Liver (tissue), 9 donors: ENCODE results near the gene MON2. TPM values are rescaled to one million over a fixed set of nuclear protein-coding genes. Genes with fewer than 3 reads are reported as not detected.

Source experiments
- DNase-seq: peaks from one replicate; pipeline ENCODE4 v3.0.0-alpha.2; 2017; ENCODE audit warnings: low spot score
- H3K27ac ChIP-seq, 2 donors: one replicate each; pipeline ENCODE4 v1.7.0; 2013; ENCODE audit warnings: inconsistent platforms in 2 of 2, low read length in 2 of 2, control low read depth in 1 of 2, low read depth in 1 of 2, mild to moderate bottlenecking in 1 of 2
- H3K27me3 ChIP-seq, 4 donors: one replicate each; pipeline versions ENCODE4 v1.6.1 to v1.7.0; 2013; ENCODE audit warnings: low read length in 3 of 4, inconsistent platforms in 1 of 4, mild to moderate bottlenecking in 1 of 4, moderate library complexity in 1 of 4; ENCODE audit not compliant: control insufficient read depth in 4 of 4, insufficient read depth in 4 of 4
- H3K36me3 ChIP-seq, 4 donors: one replicate each; pipeline versions ENCODE4 v1.6.1 to v1.7.0; 2013; ENCODE audit warnings: low read length in 3 of 4, mild to moderate bottlenecking in 3 of 4, low read depth in 1 of 4, moderate library complexity in 1 of 4; ENCODE audit not compliant: control insufficient read depth in 4 of 4, insufficient read depth in 3 of 4
- H3K4me1 ChIP-seq, 4 donors: one replicate each; pipeline versions ENCODE4 v1.6.1 to v1.7.0; 2013; ENCODE audit warnings: low read length in 3 of 4, mild to moderate bottlenecking in 3 of 4, moderate library complexity in 1 of 4; ENCODE audit not compliant: control insufficient read depth in 4 of 4, insufficient read depth in 4 of 4
- H3K4me3 ChIP-seq, 3 donors: one replicate each; pipeline versions ENCODE4 v1.6.1 to v1.7.0; 2013; ENCODE audit warnings: low read length in 3 of 3, control low read depth in 1 of 3, low read depth in 1 of 3, mild to moderate bottlenecking in 1 of 3
- H3K9ac ChIP-seq, 2 donors: one replicate each; pipeline ENCODE4 v1.7.0; 2013; ENCODE audit warnings: low read length in 2 of 2, mild to moderate bottlenecking in 2 of 2, moderate library complexity in 2 of 2, control low read depth in 1 of 2, low read depth in 1 of 2
- H3K9me3 ChIP-seq, 4 donors: one replicate each; pipeline versions ENCODE4 v1.6.1 to v1.7.0; 2013; ENCODE audit warnings: low read length in 3 of 4; ENCODE audit not compliant: control insufficient read depth in 4 of 4
- ATF3 ChIP-seq: IDR thresholded peaks from 2 replicates; pipeline ENCODE4 v1.6.1; 2016; ENCODE audit warnings: antibody characterized with exemption
- FOXA1 ChIP-seq: IDR thresholded peaks from 2 replicates; pipeline ENCODE4 v1.6.1; 2016; ENCODE audit warnings: antibody characterized with exemption
- FOXA2 ChIP-seq: IDR thresholded peaks from 2 replicates; pipeline ENCODE4 v1.6.1; 2016; ENCODE audit warnings: antibody characterized with exemption
- GABPA ChIP-seq, 2 donors: IDR thresholded peaks in 1 of 2; conservative IDR thresholded peaks in 1 of 2; 2 replicates each; pipeline ENCODE4 v1.6.1; 2016; ENCODE audit warnings: antibody characterized with exemption in 2 of 2, mild to moderate bottlenecking in 1 of 2, moderate library complexity in 1 of 2
- HNF4A ChIP-seq, 2 donors: conservative IDR thresholded peaks; 2 replicates each; pipeline ENCODE4 v1.6.1; 2016; ENCODE audit warnings: antibody characterized with exemption in 2 of 2, mild to moderate bottlenecking in 2 of 2
- JUND ChIP-seq, 2 donors: IDR thresholded peaks; 2 replicates each; pipeline ENCODE4 v1.6.1; 2016; ENCODE audit warnings: antibody characterized with exemption in 2 of 2
- MAX ChIP-seq: IDR thresholded peaks from 2 replicates; pipeline ENCODE4 v1.6.1; 2016; ENCODE audit warnings: antibody characterized with exemption
- NR2F2 ChIP-seq: IDR thresholded peaks from 2 replicates; pipeline ENCODE4 v1.6.1; 2016; ENCODE audit warnings: antibody characterized with exemption
- RAD21 ChIP-seq, 2 donors: IDR thresholded peaks; 2 replicates each; pipeline ENCODE4 v1.6.1; 2016; ENCODE audit warnings: antibody characterized with exemption in 2 of 2, mild to moderate bottlenecking in 2 of 2
- REST ChIP-seq: IDR thresholded peaks from 2 replicates; pipeline ENCODE4 v1.6.1; 2016; ENCODE audit warnings: antibody characterized with exemption, mild to moderate bottlenecking
- RXRA ChIP-seq, 2 donors: IDR thresholded peaks; 2 replicates each; pipeline ENCODE4 v1.6.1; 2017 to 2018; ENCODE audit warnings: antibody characterized with exemption in 2 of 2, mild to moderate bottlenecking in 1 of 2
- SP1 ChIP-seq: IDR thresholded peaks from 2 replicates; pipeline ENCODE4 v1.6.1; 2018; ENCODE audit warnings: antibody characterized with exemption, mild to moderate bottlenecking
- TAF1 ChIP-seq: conservative IDR thresholded peaks from 2 replicates; pipeline ENCODE4 v1.6.1; 2016; ENCODE audit warnings: antibody characterized with exemption, mild to moderate bottlenecking
- WGBS: extraction: QIAGEN DNeasy Blood & Tissue Kit; methylation state at CpG from one replicate; pipeline ENCODE4 v1.1.7; 2013; 5-methylcytosine and 5-hydroxymethylcytosine counted together
- polyA plus RNA-seq, 2 donors: library from polyadenylated mRNA; stranded (reverse) in 1 of 2; unstranded in 1 of 2; fragments of 200-250 nt in 1 of 2; fragments of >200 nt in 1 of 2; fragmentation: Nextera tagmentation in 1 of 2; extraction: Ambion mirVana in 1 of 2; gene quantifications; one replicate each; pipeline versions ENCODE4 v1.2.1 to v1.2.3, GENCODE V29; 2013 to 2015
- total RNA-seq, 2 donors: library from RNA; depleted of rRNA; stranded (reverse); fragments of >200 nt; gene quantifications; one replicate each; pipeline ENCODE4 v1.2.3, GENCODE V29; 2014
- TF ChIP-seq, protein P1 (sequence below): IDR thresholded peaks from 2 replicates; pipeline ENCODE4 v1.6.1; 2016; ENCODE audit warnings: antibody characterized with exemption
- donor health status: healthy.
- donor health status: healthy.
- donor health status: healthy.
- donor health status: healthy.
- donor health status: healthy.

Gene MON2
- total and polyA plus RNA-seq, 4 donors = 7.5 to 69.9 (median 25.8) TPM

DNA sequence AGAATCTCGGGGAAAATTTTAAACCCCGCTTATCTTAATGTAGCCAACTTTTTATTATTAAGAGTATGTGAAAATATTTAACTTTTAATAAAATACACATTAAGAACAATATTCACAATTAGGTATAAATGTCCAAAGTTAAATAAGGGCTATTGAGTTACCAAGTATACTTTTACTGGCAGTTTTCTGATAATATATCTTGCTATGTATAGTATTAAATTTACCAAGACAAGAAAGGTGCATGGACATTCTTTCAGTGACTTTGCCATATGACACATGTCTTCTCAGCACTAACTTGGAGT, 115.4 kb downstream of the MON2 start:
- Histone ChIP-seq H3K27ac (no peak overlapping the region), H3K9me3 (no peaks in the 10 kb centered on the region), H3K36me3 (peaks cover 0 to 9% (median 2%) of the 10 kb centered on the region in 4 donors), H3K4me3 (no peak overlapping the region), H3K4me1 (no peaks in the 10 kb centered on the region), H3K27me3 (no peaks in the 10 kb centered on the region), H3K9ac (peak overlapping the region in 1 of 2 donors; percentile 32)
- 18% methylated on average over 2 of the region's 2 CpGs for WGBS
- no peak for DNase-seq
- no peak for TF ChIP-seq GABPA (IDR thresholded peaks at IDR 0.05 in 1 of 2, conservative IDR thresholded peaks at IDR 0.05 in 1 of 2)
- peak in 1 of 2 donors; percentile 3 for TF ChIP-seq RAD21 (IDR thresholded peaks at IDR 0.05)

DNA sequence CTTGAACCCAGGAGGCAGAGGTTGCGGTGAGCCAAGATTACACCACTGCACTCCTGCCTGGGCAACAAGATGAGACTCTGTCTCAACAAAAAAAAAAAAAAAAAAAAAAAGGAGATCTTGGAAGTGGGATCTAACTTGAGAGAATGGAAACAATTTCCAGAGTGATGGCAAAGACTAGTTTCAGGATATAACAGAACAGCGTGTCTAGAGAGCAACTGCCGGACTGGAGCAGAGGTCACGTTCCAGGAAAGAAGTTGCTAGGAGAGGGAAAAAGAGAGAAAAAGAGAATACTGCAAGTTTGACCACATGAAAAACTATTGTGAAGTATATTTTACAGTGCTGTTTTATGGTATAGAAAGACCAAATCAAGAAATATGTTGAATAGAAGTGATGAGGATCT, 118.0 kb downstream of the MON2 start:
- peaks cover 1 to 13% (median 4%) of the 10 kb centered on the region in 4 donors for H3K36me3 ChIP-seq
- no peak overlapping the region for H3K9ac ChIP-seq
- H3K27me3 ChIP-seq = no peaks in the 10 kb centered on the region
- no peak for DNase-seq
- no peaks in the 10 kb centered on the region for H3K4me1 ChIP-seq
- H3K4me3 ChIP-seq = no peak overlapping the region
- TF ChIP-seq, protein P1, sequence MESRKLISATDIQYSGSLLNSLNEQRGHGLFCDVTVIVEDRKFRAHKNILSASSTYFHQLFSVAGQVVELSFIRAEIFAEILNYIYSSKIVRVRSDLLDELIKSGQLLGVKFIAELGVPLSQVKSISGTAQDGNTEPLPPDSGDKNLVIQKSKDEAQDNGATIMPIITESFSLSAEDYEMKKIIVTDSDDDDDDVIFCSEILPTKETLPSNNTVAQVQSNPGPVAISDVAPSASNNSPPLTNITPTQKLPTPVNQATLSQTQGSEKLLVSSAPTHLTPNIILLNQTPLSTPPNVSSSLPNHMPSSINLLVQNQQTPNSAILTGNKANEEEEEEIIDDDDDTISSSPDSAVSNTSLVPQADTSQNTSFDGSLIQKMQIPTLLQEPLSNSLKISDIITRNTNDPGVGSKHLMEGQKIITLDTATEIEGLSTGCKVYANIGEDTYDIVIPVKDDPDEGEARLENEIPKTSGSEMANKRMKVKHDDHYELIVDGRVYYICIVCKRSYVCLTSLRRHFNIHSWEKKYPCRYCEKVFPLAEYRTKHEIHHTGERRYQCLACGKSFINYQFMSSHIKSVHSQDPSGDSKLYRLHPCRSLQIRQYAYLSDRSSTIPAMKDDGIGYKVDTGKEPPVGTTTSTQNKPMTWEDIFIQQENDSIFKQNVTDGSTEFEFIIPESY = no peak
- TF ChIP-seq TAF1 (no peak), HNF4A (conservative IDR thresholded peaks at IDR 0.05) (no peak), MAX (no peak), FOXA1 (no peak), GABPA (IDR thresholded peaks at IDR 0.05 in 1 of 2, conservative IDR thresholded peaks at IDR 0.05 in 1 of 2) (no peak), JUND (IDR thresholded peaks at IDR 0.05) (no peak), FOXA2 (no peak), RXRA (IDR thresholded peaks at IDR 0.05) (no peak), ATF3 (no peak), REST (no peak), SP1 (no peak), NR2F2 (no peak), RAD21 (IDR thresholded peaks at IDR 0.05) (no peak)
- H3K27ac ChIP-seq = no peak overlapping the region
- no peaks in the 10 kb centered on the region for H3K9me3 ChIP-seq
- WGBS = 89% methylated on average over 4 of the region's 4 CpGs
